ENCODE results near the gene PPP2R5A. TPM values are rescaled to one million over a fixed set of nuclear protein-coding genes. Genes with fewer than 3 reads are reported as not detected.

PPP2R5A gene
- total RNA-seq, 2 donors from 2014 or later = 40.7 to 41.4 TPM

- H3K4me3 Mint-ChIP-seq = no peak overlapping the region
- no peak overlapping the region for H3K9ac ChIP-seq (ENCODE audit: extremely low read depth, low read length, poor library complexity, severe bottlenecking)
- DNase-seq = no peak
- no peaks in the 10 kb centered on the region for H3K27me3 Mint-ChIP-seq (ENCODE audit: insufficient read depth)
- no peak for TF ChIP-seq CTCF (conservative IDR thresholded peaks at IDR 0.05)
- no peaks in the 10 kb centered on the region for H3K27me3 ChIP-seq (ENCODE audit: control insufficient read depth, insufficient read depth, low read length, poor library complexity, severe bottlenecking)
- no peak overlapping the region for H3K27ac ChIP-seq (ENCODE audit: low read depth, low read length)
- no peaks in the 10 kb centered on the region for H3K36me3 ChIP-seq (ENCODE audit: control insufficient read depth, insufficient read depth, low read length)
- H3K9me3 Mint-ChIP-seq = peaks cover 6% of the 10 kb centered on the region
- WGBS, 2 experiments (ENCODE audit: insufficient coverage in 1 of 2, insufficient read length in 1 of 2) = 91 to 93% methylated on average over 2 of the region's 2 CpGs
- peaks cover 5% of the 10 kb centered on the region for H3K36me3 Mint-ChIP-seq (ENCODE audit: low read depth)
- peaks cover 4% of the 10 kb centered on the region for H3K4me1 ChIP-seq (ENCODE audit: control insufficient read depth, insufficient read depth, low read length)
- peaks cover 48% of the 10 kb centered on the region for H3K4me1 Mint-ChIP-seq
- no peak overlapping the region for H3K4me3 ChIP-seq (ENCODE audit: low read length)
- H3K9me3 ChIP-seq (ENCODE audit: control insufficient read depth, low read length) = no peaks in the 10 kb centered on the region
- H3K27ac Mint-ChIP-seq = no peak overlapping the region
These were observed 10.4 kb downstream of the PPP2R5A start for GRCh38 chr1:212295579-212295978.

- TF ChIP-seq CTCF (conservative IDR thresholded peaks at IDR 0.05) = no peak
- Mint-ChIP-seq H3K36me3 (ENCODE audit: low read depth) (peaks cover 5% of the 10 kb centered on the region), H3K27ac (no peak overlapping the region), H3K9me3 (peaks cover 6% of the 10 kb centered on the region), H3K4me1 (peaks cover 32% of the 10 kb centered on the region), H3K27me3 (ENCODE audit: insufficient read depth) (no peaks in the 10 kb centered on the region), H3K4me3 (no peak overlapping the region)
- no peak for DNase-seq
- H3K36me3 ChIP-seq (ENCODE audit: control insufficient read depth, insufficient read depth, low read length) = no peaks in the 10 kb centered on the region
- no peak overlapping the region for H3K9ac ChIP-seq (ENCODE audit: extremely low read depth, low read length, poor library complexity, severe bottlenecking)
- H3K27me3 ChIP-seq (ENCODE audit: control insufficient read depth, insufficient read depth, low read length, poor library complexity, severe bottlenecking) = no peaks in the 10 kb centered on the region
- H3K4me3 ChIP-seq (ENCODE audit: low read length) = no peak overlapping the region
- no peak overlapping the region for H3K27ac ChIP-seq (ENCODE audit: low read depth, low read length)
- H3K9me3 ChIP-seq (ENCODE audit: control insufficient read depth, low read length) = no peaks in the 10 kb centered on the region
- WGBS, 2 experiments (ENCODE audit: insufficient coverage in 1 of 2, insufficient read length in 1 of 2) = 87 to 90% methylated on average over 3 to 6 of the region's 6 CpGs
- H3K4me1 ChIP-seq (ENCODE audit: control insufficient read depth, insufficient read depth, low read length) = no peaks in the 10 kb centered on the region
These were observed 12.1 kb downstream of the PPP2R5A start for GRCh38 chr1:212297338-212297737.

GRCh38 chr1:212301580-212301979, 16.4 kb downstream of the PPP2R5A start:
- TF ChIP-seq CTCF (conservative IDR thresholded peaks at IDR 0.05) = no peak
- Histone ChIP-seq H3K9me3 (ENCODE audit: control insufficient read depth, low read length) (peaks cover 17% of the 10 kb centered on the region), H3K27ac (ENCODE audit: low read depth, low read length) (no peak overlapping the region), H3K4me3 (ENCODE audit: low read length) (no peak overlapping the region), H3K4me1 (ENCODE audit: control insufficient read depth, insufficient read depth, low read length) (no peaks in the 10 kb centered on the region), H3K36me3 (ENCODE audit: control insufficient read depth, insufficient read depth, low read length) (peaks cover under 1% of the 10 kb centered on the region), H3K9ac (ENCODE audit: extremely low read depth, low read length, poor library complexity, severe bottlenecking) (no peak overlapping the region), H3K27me3 (ENCODE audit: control insufficient read depth, insufficient read depth, low read length, poor library complexity, severe bottlenecking) (no peaks in the 10 kb centered on the region)
- Mint-ChIP-seq H3K36me3 (ENCODE audit: low read depth) (peaks cover 13% of the 10 kb centered on the region), H3K27ac (no peak overlapping the region), H3K9me3 (peaks cover 13% of the 10 kb centered on the region), H3K27me3 (ENCODE audit: insufficient read depth) (no peaks in the 10 kb centered on the region), H3K4me3 (no peak overlapping the region), H3K4me1 (peaks cover 3% of the 10 kb centered on the region)
- 100% methylated on average over 1 of the region's 1 CpG for WGBS, 2 experiments (ENCODE audit: insufficient coverage in 1 of 2, insufficient read length in 1 of 2)
- DNase-seq = no peak

Measured in endodermal cell (in vitro differentiated cells).